IMR-90 (cell line): ENCODE measurements around the gene PTEN. TPM values are rescaled to one million over a fixed set of nuclear protein-coding genes. Genes with fewer than 3 reads are reported as not detected.

Experiments used
- ATAC-seq: fragments of 200-7000 bp; cut with Tn5 transposase; 2 replicates; pipeline ENCODE4 v1.9.1; 2020; ENCODE audit warnings: low read depth, mild to moderate bottlenecking, moderate library complexity
- BruUV-seq: library from RNA; stranded (reverse); fragments of 400-500 nt; replicated peaks from 2 replicates; lab custom pipeline; 2021; lab: Mats Ljungman, UMichigan
- CTCF ChIA-PET: fragments of 300-600 bp; formaldehyde crosslinking; extraction: SDS; loops from one replicate; lab custom pipeline; 2021; ENCODE audit warnings: antibody characterized with exemption; lab: Yijun Ruan, JAX
- POLR2A ChIA-PET: fragments of 300-600 bp; sonication (Branson Sonifier 250); formaldehyde crosslinking; loops from one replicate; lab custom pipeline; 2022; ENCODE audit warnings: antibody characterized with exemption; ENCODE audit not compliant: unreplicated experiment; lab: Charles Lee
- DNase-seq: peaks from one replicate; pipeline ENCODE4 v3.0.0; 2013
- H2AFZ ChIP-seq: replicated peaks from 2 replicates; pipeline ENCODE3; 2013; ENCODE audit warnings: low read length, mild to moderate bottlenecking; ENCODE audit not compliant: poor library complexity
- H2AK5ac ChIP-seq: 2 replicates; pipeline ENCODE4 v1.6.1; 2013; ENCODE audit warnings: low read depth, low read length, inconsistent platforms
- H2AK9ac ChIP-seq: replicated peaks from 2 replicates; pipeline ENCODE3; 2013; ENCODE audit warnings: mild to moderate bottlenecking, low read depth, low read length, moderate library complexity; ENCODE audit not compliant: poor library complexity
- H2BK120ac ChIP-seq: 2 replicates; pipeline ENCODE4 v1.6.1; 2013; ENCODE audit warnings: low read depth, low read length, inconsistent platforms
- H2BK15ac ChIP-seq: 3 replicates; pipeline ENCODE4 v1.6.1; 2013; ENCODE audit warnings: low read depth, low read length, inconsistent platforms
- H2BK20ac ChIP-seq: 2 replicates; pipeline ENCODE4 v1.6.1; 2013; ENCODE audit warnings: low read depth, mild to moderate bottlenecking, inconsistent platforms, low read length, moderate library complexity
- H2BK5ac ChIP-seq: 2 replicates; pipeline ENCODE4 v1.6.1; 2013; ENCODE audit warnings: mild to moderate bottlenecking, low read depth, low read length, inconsistent platforms; ENCODE audit not compliant: poor library complexity, severe bottlenecking
- H3K14ac ChIP-seq: replicated peaks from 2 replicates; pipeline ENCODE4 v1.6.1; 2013; ENCODE audit warnings: low read depth, low read length, inconsistent platforms
- H3K18ac ChIP-seq: 2 replicates; pipeline ENCODE4 v1.6.1; 2013; ENCODE audit warnings: low read depth, low read length, control low read depth
- H3K23ac ChIP-seq: 2 replicates; pipeline ENCODE4 v1.6.1; 2013; ENCODE audit warnings: low read depth, low read length, inconsistent platforms
- H3K27ac ChIP-seq: 2 replicates; pipeline ENCODE4 v1.5.1; 2013; ENCODE audit warnings: mild to moderate bottlenecking, control low read depth, low read length; ENCODE audit not compliant: insufficient read depth
- H3K27me3 ChIP-seq: 2 replicates; pipeline ENCODE4 v1.6.1; 2013; ENCODE audit warnings: low read length; ENCODE audit not compliant: control insufficient read depth, insufficient read depth
- H3K36me3 ChIP-seq: 2 replicates; pipeline ENCODE4 v1.6.1; 2013; ENCODE audit warnings: low read length, mixed read lengths; ENCODE audit not compliant: control insufficient read depth, insufficient read depth
- H3K4ac ChIP-seq: 2 replicates; pipeline ENCODE4 v1.6.1; 2013; ENCODE audit warnings: low read depth, low read length, inconsistent platforms
- H3K4me1 ChIP-seq: 2 replicates; pipeline ENCODE4 v1.6.1; 2013; ENCODE audit warnings: low read length, mixed read lengths; ENCODE audit not compliant: control insufficient read depth, insufficient read depth
- H3K4me2 ChIP-seq: 2 replicates; pipeline ENCODE4 v1.6.1; 2013; ENCODE audit warnings: low read depth, mild to moderate bottlenecking, control low read depth, low read length, moderate library complexity
- H3K4me3 ChIP-seq: 2 replicates; pipeline ENCODE4 v1.5.1; 2013; ENCODE audit warnings: low read depth, mild to moderate bottlenecking, control low read depth, low read length, moderate library complexity; ENCODE audit not compliant: insufficient read depth
- H3K56ac ChIP-seq: 2 replicates; pipeline ENCODE4 v1.6.1; 2013; ENCODE audit warnings: low read length, inconsistent platforms; ENCODE audit not compliant: insufficient read depth; ENCODE audit errors: extremely low read depth
- H3K79me1 ChIP-seq, 2 experiments: 2 replicates each; pipeline ENCODE4 v1.6.1; 2013; ENCODE audit warnings: low read length in 2 of 2, inconsistent platforms in 1 of 2, low read depth in 1 of 2
- H3K9ac ChIP-seq: 2 replicates; pipeline ENCODE4 v1.6.1; 2013; ENCODE audit warnings: low read depth, low read length, control low read depth
- H3K9me1 ChIP-seq: 2 replicates; pipeline ENCODE4 v1.6.1; 2013; ENCODE audit warnings: low read length, inconsistent platforms; ENCODE audit not compliant: insufficient read depth
- H3K9me3 ChIP-seq: 2 replicates; pipeline ENCODE4 v1.6.1; 2013; ENCODE audit warnings: low read length; ENCODE audit not compliant: control insufficient read depth, insufficient read depth
- H4K20me1 ChIP-seq: 2 replicates; pipeline ENCODE4 v1.6.1; 2013; ENCODE audit warnings: low read length, inconsistent platforms; ENCODE audit not compliant: insufficient read depth
- H4K5ac ChIP-seq: 2 replicates; pipeline ENCODE4 v1.6.1; 2013; ENCODE audit warnings: mild to moderate bottlenecking, low read depth, low read length, control low read depth
- H4K8ac ChIP-seq, 2 experiments: 2 replicates each; pipeline ENCODE4 v1.6.1; 2013; ENCODE audit warnings: low read depth in 2 of 2, low read length in 2 of 2, control low read depth in 1 of 2, inconsistent platforms in 1 of 2
- H4K91ac ChIP-seq: 2 replicates; pipeline ENCODE4 v1.6.1; 2013; ENCODE audit warnings: low read depth, low read length, inconsistent platforms; ENCODE audit not compliant: insufficient read depth
- BHLHE40 ChIP-seq: fragments of 150-350 bp; IDR thresholded peaks from 2 replicates; pipeline ENCODE4 v1.6.1; 2016; ENCODE audit warnings: mild to moderate bottlenecking, low read depth, low read length
- CEBPB ChIP-seq: IDR thresholded peaks from 2 replicates; pipeline ENCODE4 v1.6.1; 2012; ENCODE audit warnings: low read depth, low read length, improper control_type of control experiment
- CHD1 ChIP-seq: IDR thresholded peaks from 2 replicates; pipeline ENCODE4 v1.6.1; 2012; ENCODE audit warnings: low read depth, low read length, improper control_type of control experiment
- CTCF ChIP-seq: conservative IDR thresholded peaks from 2 replicates; pipeline ENCODE4 v1.5.1; 2012; ENCODE audit warnings: mild to moderate bottlenecking, low read depth, low read length, improper control_type of control experiment
- ELK1 ChIP-seq: fragments of 150-350 bp; IDR thresholded peaks from 2 replicates; pipeline ENCODE4 v1.6.1; 2016; ENCODE audit warnings: low read depth, mild to moderate bottlenecking, low read length, moderate library complexity, borderline replicate concordance
- FOS ChIP-seq: fragments of 150-350 bp; IDR thresholded peaks from 2 replicates; pipeline ENCODE4 v1.6.1; 2016; ENCODE audit warnings: low read depth, low read length
- MAFK ChIP-seq: IDR thresholded peaks from 2 replicates; pipeline ENCODE4 v1.6.1; 2012; ENCODE audit warnings: low read depth, low read length, improper control_type of control experiment
- MAZ ChIP-seq: IDR thresholded peaks from 2 replicates; pipeline ENCODE4 v1.6.1; 2012; ENCODE audit warnings: low read depth, mild to moderate bottlenecking, low read length, improper control_type of control experiment, moderate library complexity, borderline replicate concordance
- MXI1 ChIP-seq: IDR thresholded peaks from 2 replicates; pipeline ENCODE4 v1.6.1; 2012; ENCODE audit warnings: low read depth, mild to moderate bottlenecking, low read length, moderate library complexity, borderline replicate concordance
- NFE2L2 ChIP-seq: fragments of 150-350 bp; IDR thresholded peaks from 2 replicates; pipeline ENCODE4 v1.6.1; 2016; ENCODE audit warnings: low read depth, mild to moderate bottlenecking, low read length
- POLR2A ChIP-seq: IDR thresholded peaks from 2 replicates; pipeline ENCODE4 v1.6.1; 2012; ENCODE audit warnings: mild to moderate bottlenecking, low read depth, low read length
- RAD21 ChIP-seq: IDR thresholded peaks from 2 replicates; pipeline ENCODE4 v1.6.1; 2012; ENCODE audit warnings: low read length, improper control_type of control experiment
- RCOR1 ChIP-seq: IDR thresholded peaks from 2 replicates; pipeline ENCODE4 v1.6.1; 2012; ENCODE audit warnings: mild to moderate bottlenecking, low read length, improper control_type of control experiment; ENCODE audit not compliant: insufficient replicate concordance
- RFX5 ChIP-seq: IDR thresholded peaks from 2 replicates; pipeline ENCODE4 v1.8.0; 2012; ENCODE audit warnings: low read depth, mild to moderate bottlenecking, low read length, moderate library complexity
- SMC3 ChIP-seq: fragments of 150-350 bp; IDR thresholded peaks from 2 replicates; pipeline ENCODE4 v1.6.1; 2016; ENCODE audit warnings: low read depth, mild to moderate bottlenecking, antibody characterized with exemption, low read length, moderate library complexity
- USF2 ChIP-seq: fragments of 150-350 bp; IDR thresholded peaks from 2 replicates; pipeline ENCODE4 v1.6.1; 2017; ENCODE audit warnings: mild to moderate bottlenecking, antibody characterized with exemption, low read length, low read depth
- WGBS, 2 experiments: methylation state at CpG; one replicate each; pipeline versions ENCODE4 v1.1.5 to v1.1.7; 2013; ENCODE audit warnings: missing lambda C conversion rate in 2 of 2; ENCODE audit not compliant: insufficient read length in 1 of 2; ENCODE audit errors: extremely low coverage in 2 of 2; 5-methylcytosine and 5-hydroxymethylcytosine counted together
- dilution Hi-C: fragments of 300-500 bp; cut with HindIII; formaldehyde crosslinking; loops from one replicate; pipeline ENCODE4 v1.14.3; 2018; ENCODE audit warnings: low sequenced_read_pairs; ENCODE audit not compliant: unreplicated experiment
- in situ Hi-C: fragments of 300-500 bp; cut with MboI; formaldehyde crosslinking; loops from 3 replicates; pipeline ENCODE4 v1.14.3; 2019; ENCODE audit warnings: low sequenced_read_pairs, inconsistent platforms, mixed read lengths
- intact Hi-C: fragments of 100-400 bp; cut with micrococcal nuclease; formaldehyde crosslinking; loops from 2 replicates; pipeline ENCODE4 v1.10.0; 2022
- polyA plus RNA-seq, 3 experiments: library from polyadenylated mRNA; depleted of rRNA; stranded (reverse); fragments of >200 nt; gene quantifications; 2 replicates each; pipeline ENCODE4 v1.2.3, GENCODE V29; 2012; ENCODE audit warnings: low replicate concordance in 1 of 3
- total RNA-seq: library from RNA; depleted of rRNA; stranded (reverse); fragments of >200 nt; gene quantifications from 2 replicates; pipeline ENCODE4 v1.2.3, GENCODE V29; 2012

The PTEN gene
- total and polyA plus RNA-seq, 2 of the 4 experiments (the other 2 are of a cell fraction) = 12.0 to 38.9 TPM

GRCh38 chr10:87868277-87868676 is 4.9 kb downstream of the PTEN start:
- H4K8ac ChIP-seq = no peak overlapping the region
- peak overlapping the region; percentile 97 for H3K4me2 ChIP-seq
- no peak overlapping the region for H3K56ac ChIP-seq
- H4K91ac ChIP-seq = no peak overlapping the region
- H2BK15ac ChIP-seq = no peak overlapping the region
- peaks cover 0 to 24% of the 10 kb centered on the region in 2 experiments; a peak in 2 of 4 replicates for H3K79me1 ChIP-seq
- no peak overlapping the region for H2BK20ac ChIP-seq
- no peak for DNase-seq
- TF ChIP-seq USF2 (no peak), FOS (no peak), SMC3 (no peak), RFX5 (no peak), ELK1 (no peak), CTCF (no peak), CEBPB (no peak), BHLHE40 (no peak), MAZ (no peak), NFE2L2 (no peak), RCOR1 (no peak), CHD1 (no peak), POLR2A (no peak), MAFK (no peak), RAD21 (no peak), MXI1 (no peak)
- peaks cover 73% of the 10 kb centered on the region for H4K20me1 ChIP-seq
- peaks cover 2% of the 10 kb centered on the region for H3K4me1 ChIP-seq
- ChIA-PET CTCF (interaction anchor here (0.8 kb wide), 1 partner anchor 59 kb away, joined by 4 read pairs; no protein-coding TSS in a partner anchor), POLR2A (no interaction called here)
- BruUV-seq = no TSS peak
- no peak overlapping the region for H2AK5ac ChIP-seq
- dilution Hi-C loops (no loop called here), intact Hi-C loops (loop anchor here (1.0 to 10.0 kb wide), 4 partner anchors 94 to 521 kb away; no protein-coding TSS in a partner anchor), in situ Hi-C loops (no loop called here)
- H2BK120ac ChIP-seq = no peak overlapping the region
- H3K23ac ChIP-seq = peak overlapping the region; percentile 67; the same call in 1 of the 2 replicates
- no peak for ATAC-seq
- H3K27me3 ChIP-seq = no peaks in the 10 kb centered on the region
- no CpG with 5 or more reads among the region's 1 CpG for WGBS, 2 experiments
- no peak overlapping the region for H3K14ac ChIP-seq
- H3K18ac ChIP-seq = no peak overlapping the region
- no peak overlapping the region for H2AFZ ChIP-seq
- H3K9me1 ChIP-seq = peaks cover 5% of the 10 kb centered on the region; the same call in 1 of the 2 replicates
- H3K36me3 ChIP-seq = peaks cover 1% of the 10 kb centered on the region; the same call in 1 of the 2 replicates
- H3K4ac ChIP-seq = no peak overlapping the region
- H4K5ac ChIP-seq = no peak overlapping the region
- no peak overlapping the region for H3K27ac ChIP-seq
- H2BK5ac ChIP-seq = no peak overlapping the region
- no peak overlapping the region for H2AK9ac ChIP-seq
- H3K9ac ChIP-seq = no peak overlapping the region
- no peaks in the 10 kb centered on the region for H3K9me3 ChIP-seq
- peak overlapping the region; percentile 24; the same call in 1 of the 2 replicates for H3K4me3 ChIP-seq
